Effector CD4-positive, alpha-beta T cell (primary cell): ENCODE data around the gene CCDC32.

Source experiments
- DNase-seq: peaks from one replicate; pipeline ENCODE4 v3.0.0-alpha.2; 2020

CCDC32 gene

DNA sequence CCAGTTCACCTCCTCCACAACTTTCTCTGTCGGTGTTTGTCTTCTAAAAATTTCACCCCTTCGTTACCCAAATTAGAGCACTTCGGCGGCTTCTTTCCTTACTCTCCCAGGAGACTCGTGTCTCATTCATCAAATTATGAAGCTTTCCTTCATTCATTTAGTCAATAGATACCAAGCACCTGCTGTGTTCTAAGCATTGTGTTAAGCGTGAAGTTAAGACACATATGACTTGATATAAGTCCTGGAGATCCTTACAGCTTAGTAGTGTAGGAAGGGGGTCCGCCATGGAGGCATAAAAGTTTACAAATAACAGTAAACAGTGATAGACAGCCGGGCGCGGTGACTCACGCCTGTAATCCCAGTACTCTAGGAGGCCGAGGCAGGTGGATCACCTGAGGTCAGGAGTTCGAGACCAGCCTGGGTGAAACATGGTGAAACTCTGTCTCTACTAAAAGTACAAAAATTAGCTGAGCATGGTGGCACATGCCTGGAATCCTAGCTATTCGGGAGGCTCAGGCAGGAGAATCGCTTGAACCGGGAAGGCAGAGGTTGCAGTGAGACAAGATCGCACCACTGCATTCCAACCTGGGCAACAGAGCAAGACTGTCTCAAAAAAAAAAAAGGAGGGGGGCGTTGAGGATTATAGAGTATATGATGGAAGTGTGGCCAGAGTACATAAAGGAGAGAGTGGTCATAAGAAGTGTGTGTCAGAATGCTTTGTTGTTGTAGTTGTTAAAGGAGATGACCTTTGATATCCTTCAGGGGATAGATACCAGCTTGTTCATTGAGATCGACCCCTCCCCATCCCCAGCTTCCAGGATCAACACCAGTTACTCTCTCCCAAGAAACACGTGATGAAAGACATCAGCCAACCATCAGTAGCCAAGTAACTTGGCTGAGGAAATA is 744 bp upstream of the CCDC32 start:
- no peak for DNase-seq

DNA sequence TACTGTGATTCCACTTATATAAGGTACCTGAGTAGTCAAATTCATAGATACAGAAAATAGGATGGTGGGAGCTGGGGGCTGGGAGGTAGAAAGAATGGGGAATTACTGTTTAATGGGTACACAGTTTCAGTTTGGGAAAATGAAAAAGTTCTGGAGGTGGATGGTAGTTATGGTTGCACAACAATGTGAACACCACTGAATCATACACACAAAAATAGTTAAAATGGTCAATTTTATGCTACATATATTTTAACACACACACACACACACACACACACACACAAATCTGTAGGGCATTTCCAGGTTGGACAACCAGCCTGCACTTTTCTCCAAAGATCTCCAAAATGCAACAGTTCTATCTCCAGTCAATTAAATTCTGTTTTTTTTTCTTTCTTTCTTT is 1.4 kb downstream of the CCDC32 start:
- no peak for DNase-seq

GRCh38 chr15:40562691-40563090 is 2.2 kb downstream of the CCDC32 start:
- no peak for DNase-seq

DNA sequence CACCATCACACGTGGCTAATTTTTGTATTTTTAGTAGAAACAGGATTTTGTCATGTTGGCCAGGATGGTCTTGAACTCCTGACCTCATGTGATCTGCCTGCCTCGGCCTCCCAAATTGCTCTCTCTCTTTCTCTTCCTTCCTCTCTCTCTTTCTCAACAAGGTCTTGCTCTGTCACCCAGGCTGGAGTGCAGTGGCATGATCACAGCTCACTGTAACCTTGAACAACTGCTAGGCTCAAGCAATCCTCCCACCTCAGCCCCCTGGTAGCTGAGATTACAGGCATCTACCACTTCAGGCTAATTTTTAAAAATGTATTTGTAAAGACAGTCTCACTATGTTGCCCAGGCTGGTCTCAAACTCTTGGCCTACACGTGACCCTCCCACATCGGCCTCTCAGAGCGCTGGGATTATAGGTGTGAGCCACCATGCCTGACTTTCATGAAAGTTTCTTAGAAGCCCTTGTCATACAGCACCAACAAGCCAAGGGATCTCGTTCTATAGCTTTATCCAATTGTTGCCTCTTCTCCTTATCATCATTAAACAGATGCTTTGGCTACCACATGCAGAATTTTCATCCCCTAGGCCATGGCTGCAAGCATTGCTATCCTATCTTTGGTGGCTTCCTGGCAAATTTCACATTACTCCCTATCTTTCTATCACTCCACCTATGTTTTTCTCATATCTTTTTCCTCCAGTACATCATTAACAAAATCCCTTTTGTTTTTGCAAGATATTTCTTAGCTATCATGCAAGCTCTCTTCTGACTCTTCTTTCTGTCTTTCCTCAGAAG is 5.7 kb downstream of the CCDC32 start:
- DNase-seq: no peak

DNA sequence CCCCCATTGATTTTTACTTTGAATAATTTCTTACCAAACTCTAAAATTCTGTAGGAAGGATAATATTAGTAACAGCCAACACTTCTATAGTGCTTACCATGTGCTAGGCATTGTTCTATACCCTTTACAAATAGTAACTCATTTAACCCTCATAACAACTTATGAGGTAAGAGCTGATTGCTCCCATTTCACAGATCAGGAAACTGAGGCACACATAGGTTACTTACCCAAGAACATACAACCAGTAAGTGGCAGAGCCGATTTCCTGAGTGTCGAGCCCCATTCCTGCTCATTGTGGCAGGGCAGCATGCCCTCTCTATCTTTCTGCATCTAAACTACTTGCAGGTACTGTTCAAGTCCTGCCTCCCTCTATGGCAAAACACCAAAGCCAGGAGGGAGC is 9.0 kb downstream of the CCDC32 start:
- no peak for DNase-seq

DNA sequence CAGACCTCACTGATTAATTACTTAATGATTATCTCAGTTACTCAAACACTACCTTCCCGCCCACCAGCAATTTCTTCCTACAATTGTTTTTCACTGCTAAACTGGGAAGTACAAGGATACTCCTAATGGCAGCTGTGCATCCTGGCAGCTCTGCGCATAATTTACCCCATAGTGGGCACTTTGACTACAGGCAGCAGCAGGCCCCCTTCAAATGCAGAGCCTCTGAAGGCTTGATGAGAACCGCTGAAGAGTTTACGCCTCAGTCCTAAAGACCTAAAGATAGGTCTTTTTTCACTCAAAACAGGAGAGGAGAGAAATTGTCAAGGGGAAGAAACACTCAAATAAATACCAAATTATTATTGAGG is 10.7 kb downstream of the CCDC32 start:
- no peak for DNase-seq

DNA sequence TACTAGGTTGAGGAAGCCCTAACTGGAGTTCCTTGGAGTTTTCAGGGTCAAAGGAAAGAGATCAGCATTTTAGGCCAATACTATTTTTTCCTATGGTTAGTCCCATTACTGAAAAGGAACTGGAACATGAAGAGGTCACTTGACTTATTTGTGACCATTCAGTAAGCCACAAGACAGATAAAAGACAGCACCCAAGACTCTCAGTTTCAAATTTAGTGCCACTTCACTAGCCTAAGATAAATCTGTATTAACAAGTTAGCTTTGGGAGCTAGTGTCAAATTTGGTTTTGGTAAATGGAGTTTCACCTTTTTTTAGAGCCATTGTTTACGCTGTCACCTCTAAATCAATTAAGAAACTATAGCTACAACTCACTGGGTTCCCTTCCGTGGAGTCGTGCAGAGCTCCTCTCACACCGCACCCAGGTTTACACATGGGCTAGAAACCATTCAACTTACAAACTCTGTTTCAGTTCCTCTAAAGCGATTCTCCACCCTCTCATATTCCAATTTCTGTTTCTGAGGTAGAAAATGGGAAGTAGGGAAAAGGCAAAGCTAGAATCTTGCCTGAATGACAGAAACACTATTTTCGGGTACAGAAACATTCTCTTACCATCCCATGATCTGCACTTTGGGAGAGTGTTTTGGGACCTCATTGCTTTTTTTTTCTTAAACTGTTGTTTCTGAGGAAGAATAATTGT is 14.4 kb downstream of the CCDC32 start:
- no peak for DNase-seq

GRCh38 chr15:40549894-40550293 is 14.9 kb downstream of the CCDC32 start:
- DNase-seq: no peak

GRCh38 chr15:40548610-40549009 is 16.2 kb downstream of the CCDC32 start:
- DNase-seq: no peak

DNA sequence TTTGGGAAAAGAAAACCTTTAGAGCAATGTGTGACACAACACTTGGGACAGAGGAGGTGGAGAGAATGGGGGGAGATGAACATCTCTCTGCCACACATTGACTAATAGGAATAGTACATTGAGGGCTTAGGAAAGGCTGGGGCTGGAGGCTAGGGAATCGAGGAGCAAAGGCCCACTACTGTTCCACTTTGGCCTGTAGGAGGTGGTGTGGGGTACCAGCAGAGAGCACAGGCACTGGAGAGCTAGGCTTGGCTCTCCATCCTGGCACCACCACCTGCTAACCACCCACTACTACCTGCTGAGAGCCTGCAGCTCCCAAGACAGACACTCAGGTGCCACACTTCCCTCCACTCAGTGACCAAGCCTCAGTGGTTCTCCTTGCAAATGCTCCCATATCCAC is 19.4 kb downstream of the CCDC32 start:
- DNase-seq: no peak

DNA sequence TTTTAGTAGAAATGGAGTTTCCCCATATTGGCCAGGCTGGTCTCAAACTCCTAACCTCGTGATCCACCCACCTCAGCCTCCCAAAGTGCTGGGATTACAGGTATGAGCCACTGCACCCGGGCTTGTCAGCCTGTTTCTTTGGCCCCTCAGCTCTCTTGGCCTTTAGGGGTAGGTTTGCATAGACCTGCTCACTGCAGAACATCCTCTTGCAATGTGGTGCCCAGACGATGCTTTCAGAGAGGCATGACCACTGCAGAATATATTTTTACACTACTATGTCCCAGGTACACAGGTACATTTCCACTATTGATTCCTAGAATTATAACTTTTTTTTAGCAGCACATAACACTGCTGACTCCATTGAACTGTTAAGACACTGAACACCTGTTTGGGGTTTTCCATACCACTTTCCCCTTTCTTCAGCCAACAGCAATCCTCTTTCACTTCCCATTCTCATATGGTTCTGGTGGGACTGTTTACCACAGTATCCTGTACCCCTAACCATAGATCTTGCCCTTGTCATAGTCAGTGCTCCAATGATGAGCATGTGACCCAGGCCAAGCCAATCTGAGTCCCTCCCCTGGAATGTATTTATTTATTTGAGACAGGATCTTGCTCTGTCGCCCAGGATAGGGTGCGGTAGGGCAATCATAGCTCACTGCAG is 21.1 kb downstream of the CCDC32 start:
- no peak for DNase-seq

DNA sequence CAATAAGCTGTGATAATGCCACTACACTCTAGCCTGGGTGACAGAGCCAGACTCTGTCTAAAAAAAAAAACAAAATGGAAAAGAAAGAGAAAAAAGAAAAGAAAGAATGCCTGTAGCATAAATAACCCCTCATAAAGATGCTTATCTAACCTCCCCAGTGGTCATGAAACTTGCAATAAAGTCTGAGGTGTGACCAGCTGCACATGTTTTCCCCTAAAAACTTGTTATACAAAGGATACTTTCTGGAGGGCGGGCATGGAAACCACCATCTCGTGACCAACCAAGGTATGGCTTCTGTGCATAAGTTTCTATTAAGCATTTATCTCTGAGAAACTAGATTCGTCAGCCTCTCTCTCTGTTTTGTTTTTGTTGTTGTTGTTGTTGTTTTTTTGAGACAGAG is 21.8 kb downstream of the CCDC32 start:
- no peak for DNase-seq

DNA sequence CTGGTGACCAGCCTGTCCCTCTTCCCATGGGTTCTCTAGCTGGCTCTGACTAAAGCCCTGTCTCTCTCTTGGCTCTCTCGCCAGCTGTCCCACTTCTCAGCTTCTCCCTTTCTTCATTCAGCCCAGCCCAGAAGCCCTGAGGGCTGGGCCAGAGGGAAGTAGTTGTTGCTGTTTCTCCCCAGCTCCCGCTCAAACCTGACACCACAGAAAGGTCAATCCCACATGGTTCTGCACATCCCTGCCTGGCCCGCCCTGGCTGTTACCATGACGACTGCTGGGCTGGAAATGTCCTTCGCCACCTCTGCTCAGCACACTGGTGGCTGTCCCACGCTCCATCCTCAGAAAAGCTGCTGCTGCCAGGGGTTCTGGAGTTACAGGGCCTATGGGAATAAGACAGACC is 25.9 kb downstream of the CCDC32 start:
- no peak for DNase-seq

DNA sequence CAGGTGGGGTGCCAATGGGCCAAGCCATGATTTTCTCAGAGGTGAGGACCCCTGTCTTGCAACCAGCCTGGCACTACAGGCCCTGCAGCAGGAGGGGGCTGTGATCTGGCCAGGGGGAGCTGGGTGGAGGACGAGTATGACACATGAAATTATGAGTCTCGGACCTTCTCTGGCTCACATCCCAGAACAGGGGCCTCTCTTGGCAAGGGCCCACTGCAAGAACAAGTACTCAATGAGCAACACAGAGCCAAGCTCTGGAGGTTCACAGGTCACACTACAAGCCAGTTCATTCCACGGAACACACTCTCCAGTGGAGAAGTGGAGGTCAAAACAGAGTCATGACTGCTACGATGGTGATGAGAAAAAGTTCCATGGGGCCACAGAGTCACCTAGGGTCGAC is 28.3 kb downstream of the CCDC32 start:
- DNase-seq: no peak

GRCh38 chr15:40534371-40534770 is 30.5 kb downstream of the CCDC32 start:
- DNase-seq: no peak

- no peak for DNase-seq
Observed at GRCh38 chr15:40533763-40534364, 31.0 kb downstream of the CCDC32 start.

DNA sequence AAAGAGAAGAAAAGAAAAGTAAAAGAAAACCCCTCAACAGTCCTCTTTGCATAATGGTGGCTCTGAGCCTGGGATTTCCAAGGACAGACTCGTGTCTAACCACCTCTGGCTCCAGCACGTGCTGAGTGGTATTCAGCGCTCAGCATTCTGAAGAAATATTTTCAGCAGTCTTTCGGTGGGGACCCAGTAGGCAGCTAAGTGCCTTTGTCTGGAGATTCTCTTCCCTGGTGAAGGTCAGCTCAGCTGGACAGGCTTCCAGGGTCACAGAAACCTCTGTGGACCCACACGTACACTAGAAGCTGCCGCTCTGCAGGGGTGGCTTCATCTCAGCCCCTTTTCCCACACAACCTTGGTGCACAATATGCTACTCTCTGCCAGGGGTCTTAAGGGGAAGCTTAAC is 36.0 kb downstream of the CCDC32 start:
- no peak for DNase-seq

GRCh38 chr15:40525855-40526254 is 39.0 kb downstream of the CCDC32 start:
- no peak for DNase-seq

DNA sequence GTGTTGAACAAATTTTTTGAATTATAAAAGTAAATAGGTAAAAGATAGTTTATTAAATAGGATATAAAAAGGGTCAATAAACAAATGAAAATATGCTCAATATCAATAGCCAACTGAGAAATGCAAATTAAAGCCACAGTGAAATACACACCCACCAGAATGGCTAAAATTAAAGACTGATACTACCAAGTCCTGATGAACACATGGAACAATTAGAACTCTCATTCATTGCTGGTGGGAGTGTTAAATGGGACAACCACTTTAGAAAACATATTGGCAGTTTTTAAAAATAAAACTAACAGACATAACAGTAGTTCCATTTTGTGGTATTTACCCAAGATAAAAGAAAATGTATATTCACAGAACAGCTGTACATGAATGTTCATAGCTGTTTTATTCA is 41.2 kb downstream of the CCDC32 start:
- DNase-seq: no peak

DNA sequence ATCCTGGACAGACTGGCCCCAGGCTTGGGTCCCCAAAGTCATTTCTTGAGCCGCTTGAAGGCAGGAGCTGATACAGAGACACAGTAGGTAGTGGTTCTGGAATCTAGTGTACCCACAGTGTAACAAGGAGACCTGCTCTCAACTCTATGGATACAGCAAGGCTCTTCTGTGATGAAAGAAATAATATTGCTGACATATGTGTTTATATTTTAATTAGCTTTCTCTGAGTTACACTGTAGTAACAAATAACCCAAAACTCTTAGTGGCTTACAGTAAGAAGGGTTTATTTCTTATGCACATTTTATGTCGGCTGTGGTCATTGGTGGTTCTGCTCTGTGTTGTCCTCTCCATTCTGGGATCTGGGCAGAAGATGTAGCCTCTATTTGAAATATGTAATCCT is 48.5 kb downstream of the CCDC32 start:
- no peak for DNase-seq

DNA sequence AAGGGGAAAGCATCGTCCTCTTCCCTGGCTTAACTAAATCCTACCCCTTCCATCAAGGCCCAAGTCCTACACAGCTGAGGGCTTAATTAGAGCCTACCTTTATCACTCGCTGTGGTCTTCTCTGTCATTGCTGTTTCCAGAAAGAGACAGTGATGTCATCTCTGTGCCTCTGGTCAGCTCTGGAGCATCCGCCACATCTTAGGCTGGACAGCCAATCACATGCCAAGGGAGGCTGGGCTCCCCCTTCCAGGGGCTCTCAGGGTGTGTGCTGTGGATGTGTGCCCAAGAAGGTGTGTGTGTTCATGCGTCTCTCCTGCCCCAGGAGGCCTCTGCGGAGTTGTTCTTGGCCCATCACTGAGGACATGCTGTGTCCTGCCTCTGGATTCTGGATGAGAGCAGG is 51.2 kb downstream of the CCDC32 start:
- DNase-seq: no peak

DNA sequence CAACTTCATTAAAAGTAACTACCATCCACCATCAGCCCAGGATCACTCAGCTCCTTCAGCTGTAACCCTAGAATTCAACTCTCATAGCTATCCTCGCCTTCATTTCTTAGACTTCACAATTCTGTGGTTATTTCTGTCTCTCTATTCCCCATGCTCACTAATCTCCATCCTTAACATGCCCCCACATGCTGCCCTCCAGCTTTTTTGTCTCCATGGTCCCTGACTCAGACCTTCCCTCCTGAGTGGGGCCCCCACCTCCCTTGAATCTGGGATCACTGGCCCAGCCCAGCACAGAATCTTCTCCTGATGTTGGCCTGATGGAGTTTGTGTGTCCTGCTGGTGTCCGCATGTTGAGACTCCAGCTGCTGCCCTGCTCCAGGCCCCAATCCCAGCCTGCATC is 52.4 kb downstream of the CCDC32 start:
- no peak for DNase-seq
